ENCODE results near the gene RPS6KA1.

- TF ChIP-seq CTCF (IDR thresholded peaks at IDR 0.05) (no peak), POLR2A (IDR thresholded peaks at IDR 0.05) (no peak)
These were observed 52.7 kb downstream of the RPS6KA1 start for GRCh38 chr1:26582053-26582835.
